IPS-NIHi11 (cell line): ENCODE measurements around the gene ABCC1.
"Not testable (repeated sequence)": the region's sequence is repeated elsewhere in the genome, so short reads cannot be mapped to it uniquely, and the experiment has no call there.

ENCODE experiments used
- DNase-seq: peaks from one replicate; pipeline ENCODE4 v3.0.0; 2012; ENCODE audit warnings: mixed read lengths, low spot score

Gene ABCC1

DNA sequence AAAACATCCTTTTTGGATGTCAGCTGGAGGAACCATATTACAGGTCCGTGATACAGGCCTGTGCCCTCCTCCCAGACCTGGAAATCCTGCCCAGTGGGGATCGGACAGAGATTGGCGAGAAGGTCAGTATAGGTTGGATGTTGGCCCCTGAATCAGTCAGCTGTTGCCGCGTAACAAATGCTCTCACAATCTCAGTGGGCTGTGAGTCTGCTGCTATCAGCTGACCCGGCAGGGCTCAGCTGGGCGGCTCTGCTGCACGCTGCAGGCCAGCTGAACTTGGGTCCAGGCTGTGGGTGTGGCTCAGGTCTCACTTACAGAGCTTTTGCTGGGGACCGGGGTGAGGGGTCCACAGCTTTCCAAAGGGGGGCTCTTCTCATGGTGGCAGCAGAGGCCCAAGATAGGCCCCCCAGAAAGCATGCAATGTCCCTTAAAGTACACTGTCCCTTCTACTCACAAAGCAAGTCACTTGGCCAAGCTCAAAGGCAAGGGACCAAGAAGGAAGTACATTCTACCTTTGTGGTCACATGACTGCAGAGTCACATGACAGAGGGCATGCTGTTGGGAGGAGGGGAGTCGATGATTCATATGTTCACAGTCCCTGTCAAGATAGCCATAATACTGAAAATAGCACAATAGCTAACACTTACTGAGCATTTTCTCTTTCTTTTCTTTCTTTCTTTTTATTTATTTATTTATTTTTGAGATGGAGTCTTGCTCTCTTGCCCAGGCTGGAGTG, 134.2 kb downstream of the ABCC1 start:
- DNase-seq = no peak

DNA sequence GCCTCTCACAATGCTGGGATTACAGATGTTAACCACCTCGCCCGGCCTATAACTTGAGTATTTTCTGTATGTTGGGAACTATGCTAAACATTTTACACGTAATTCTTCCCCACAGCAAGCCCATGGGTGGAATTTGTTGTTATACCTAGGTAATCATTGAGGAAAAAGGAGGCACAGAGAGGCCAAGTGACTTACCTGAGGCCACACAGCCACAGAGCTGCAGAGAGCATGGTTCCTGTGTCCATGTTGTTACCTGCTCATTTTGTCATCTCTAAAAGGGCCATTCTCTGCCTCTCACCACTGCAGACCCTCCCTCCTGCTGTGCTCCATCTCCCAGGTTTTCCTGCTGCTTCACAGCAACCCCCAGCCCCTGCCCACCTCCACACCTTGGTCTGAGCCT, 135.5 kb downstream of the ABCC1 start:
- DNase-seq = no peak

DNA sequence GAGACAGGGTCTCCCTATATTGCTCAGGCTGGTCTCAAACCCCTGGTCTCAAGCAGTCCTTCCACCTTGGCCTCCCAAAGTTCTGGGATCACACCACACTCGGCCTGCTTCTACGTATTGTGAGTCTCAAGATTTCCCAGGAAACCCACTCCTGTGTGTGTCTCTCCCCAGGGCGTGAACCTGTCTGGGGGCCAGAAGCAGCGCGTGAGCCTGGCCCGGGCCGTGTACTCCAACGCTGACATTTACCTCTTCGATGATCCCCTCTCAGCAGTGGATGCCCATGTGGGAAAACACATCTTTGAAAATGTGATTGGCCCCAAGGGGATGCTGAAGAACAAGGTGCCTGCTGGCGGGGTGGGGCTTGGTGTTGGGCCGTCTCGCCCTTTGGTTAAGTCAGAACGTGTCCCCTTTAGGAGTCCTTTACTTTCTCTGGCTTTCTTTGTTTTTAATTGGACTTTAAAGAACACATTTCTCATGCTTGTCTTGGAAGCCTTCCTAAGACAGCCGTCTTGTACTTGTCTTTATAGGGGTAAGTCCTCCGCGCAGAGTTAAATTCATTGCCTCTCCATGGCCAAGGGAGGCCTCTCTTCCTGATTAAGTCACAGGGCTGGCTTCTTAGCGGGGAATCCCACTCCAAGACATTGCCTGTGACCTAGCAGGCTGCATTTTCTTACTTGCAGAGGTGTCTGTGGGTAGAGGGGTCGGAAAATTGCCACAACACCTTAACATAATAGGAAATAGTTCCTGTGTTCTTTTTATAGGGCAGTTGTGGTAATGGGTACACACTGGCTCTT, 137.4 kb downstream of the ABCC1 start:
- DNase-seq = no peak

DNA sequence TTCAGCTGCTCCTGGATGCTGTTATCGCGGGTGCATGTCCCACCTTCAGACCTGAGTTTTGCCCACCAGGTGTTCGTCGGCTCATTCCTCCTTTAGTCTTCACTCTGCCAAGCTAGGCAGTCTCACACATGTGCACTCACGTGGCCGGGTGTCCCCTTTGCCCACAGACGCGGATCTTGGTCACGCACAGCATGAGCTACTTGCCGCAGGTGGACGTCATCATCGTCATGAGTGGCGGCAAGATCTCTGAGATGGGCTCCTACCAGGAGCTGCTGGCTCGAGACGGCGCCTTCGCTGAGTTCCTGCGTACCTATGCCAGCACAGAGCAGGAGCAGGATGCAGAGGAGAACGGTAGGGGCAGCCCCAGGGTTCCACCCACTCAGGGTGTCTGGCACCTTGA, 140.8 kb downstream of the ABCC1 start:
- DNase-seq = no peak

DNA sequence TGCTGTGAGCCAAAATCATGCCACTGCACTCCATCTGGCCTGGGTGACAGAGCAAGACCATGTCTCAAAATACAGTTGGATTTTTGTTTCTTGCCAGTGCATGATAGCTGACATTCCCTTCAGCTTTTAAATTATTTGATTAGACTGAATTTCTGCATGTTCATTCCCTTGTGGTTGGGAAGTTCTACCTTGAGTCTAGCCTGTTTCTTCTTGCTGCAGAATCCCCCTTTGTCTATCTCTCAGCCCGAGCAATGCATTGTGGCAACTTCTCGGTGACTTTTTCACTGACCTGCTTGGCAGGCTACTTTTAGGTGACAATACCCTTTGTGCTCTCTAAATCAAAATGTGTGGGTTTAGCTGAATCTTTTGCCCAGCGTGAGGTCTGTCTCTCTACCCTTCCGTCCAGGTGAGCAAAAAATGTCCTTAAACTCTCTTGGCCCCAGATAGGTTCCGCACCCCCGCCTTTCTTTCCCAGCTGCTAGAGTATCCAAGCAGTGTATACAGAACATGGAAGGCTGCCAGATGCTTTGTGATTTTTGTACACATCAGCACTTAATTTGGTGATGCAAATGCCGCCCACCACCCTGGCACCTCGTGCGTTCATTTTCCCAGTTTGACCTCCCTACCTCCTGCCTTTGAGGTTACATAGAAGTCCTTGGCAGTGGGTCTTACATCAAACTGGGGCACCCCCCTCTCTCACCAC, 143.7 kb downstream of the ABCC1 start:
- DNase-seq = no peak

DNA sequence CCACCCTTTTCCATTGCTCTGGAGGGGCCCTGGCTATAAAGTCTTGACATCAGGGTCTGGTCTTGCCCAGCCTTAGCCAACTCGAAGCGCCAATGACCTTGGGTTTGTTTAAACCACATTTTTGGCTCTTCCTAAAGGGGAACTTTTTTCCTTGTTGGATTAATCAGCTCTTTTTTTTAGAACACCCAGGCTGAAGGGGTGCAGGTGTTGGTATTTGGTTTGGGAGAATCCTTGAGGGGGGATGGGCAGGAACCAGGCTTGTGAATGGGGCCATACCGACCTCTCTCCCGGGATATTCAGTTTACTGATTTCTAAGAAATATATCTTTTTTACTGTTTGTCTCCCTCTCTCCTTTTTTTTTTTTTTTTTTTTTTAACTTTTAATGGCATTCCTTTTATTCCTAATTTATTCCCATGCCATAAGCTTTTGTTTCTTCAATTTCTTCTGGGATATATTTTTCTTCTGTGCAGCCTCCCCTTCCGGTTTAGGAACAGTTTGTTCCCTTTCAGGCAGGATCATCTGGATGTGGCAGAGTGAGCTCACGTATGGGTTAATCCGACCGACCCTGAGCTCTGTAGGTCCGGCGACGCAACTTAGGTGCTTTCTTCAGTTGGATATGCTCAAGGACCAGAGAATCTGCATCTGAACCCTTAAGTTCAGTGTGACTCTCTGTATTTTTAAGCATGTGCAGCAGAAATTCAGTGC, 144.4 kb downstream of the ABCC1 start:
- peak; percentile 34 for DNase-seq

DNA sequence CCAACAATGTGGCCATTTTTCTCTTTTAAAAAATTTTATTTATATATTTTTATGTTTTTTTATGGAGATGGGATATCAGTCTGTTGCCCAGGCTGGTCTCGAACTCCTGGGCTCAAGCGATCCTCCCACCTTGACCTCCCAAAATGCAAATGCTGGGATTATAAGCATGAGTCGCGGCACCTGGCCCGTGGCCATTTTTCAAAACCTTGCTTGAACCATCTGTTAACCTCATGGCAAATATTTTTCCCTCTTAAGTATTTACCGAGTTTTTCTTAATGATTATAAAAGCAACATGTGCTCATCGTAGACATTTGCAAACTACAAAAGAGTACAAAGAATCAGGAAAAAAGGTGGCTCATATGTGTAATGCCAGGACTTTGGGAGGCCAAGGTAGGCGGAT, 146.2 kb downstream of the ABCC1 start:
- no peak for DNase-seq

DNA sequence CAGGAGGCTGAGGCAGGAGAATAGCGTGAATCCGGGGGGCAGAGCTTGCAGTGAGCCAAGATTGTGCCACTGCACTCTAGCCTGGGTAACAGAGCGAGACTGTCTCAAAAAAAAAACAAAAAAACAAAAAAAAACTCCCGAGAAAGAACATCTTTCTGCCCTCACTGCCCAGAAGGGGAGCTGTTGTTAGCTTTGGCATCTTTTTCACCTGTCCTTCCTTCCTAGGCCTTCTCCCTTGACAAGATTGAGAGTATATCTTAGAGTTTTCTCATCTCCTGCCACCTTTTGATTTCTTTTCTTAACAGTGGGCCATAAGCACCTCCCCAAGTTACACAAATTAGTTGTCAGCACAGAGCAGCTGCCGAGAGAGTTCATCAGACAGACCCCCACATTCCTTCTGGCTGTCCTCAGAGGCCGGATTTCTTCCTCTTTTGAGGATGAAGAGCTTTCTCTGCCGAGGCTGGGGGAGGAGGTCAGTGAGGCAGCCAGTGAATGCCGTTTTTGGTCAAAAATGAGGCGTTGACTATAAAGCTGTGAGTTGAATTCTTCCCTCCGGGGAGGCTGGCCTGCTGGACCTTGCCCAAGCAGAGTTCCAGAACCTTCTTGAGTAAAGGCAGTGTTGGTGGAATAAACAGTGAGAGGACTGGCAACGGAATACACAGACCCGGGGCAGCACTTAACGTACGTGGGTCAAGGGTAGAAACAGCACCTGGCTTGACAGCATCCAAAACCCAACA, 146.9 kb downstream of the ABCC1 start:
- peak; percentile 40 for DNase-seq

DNA sequence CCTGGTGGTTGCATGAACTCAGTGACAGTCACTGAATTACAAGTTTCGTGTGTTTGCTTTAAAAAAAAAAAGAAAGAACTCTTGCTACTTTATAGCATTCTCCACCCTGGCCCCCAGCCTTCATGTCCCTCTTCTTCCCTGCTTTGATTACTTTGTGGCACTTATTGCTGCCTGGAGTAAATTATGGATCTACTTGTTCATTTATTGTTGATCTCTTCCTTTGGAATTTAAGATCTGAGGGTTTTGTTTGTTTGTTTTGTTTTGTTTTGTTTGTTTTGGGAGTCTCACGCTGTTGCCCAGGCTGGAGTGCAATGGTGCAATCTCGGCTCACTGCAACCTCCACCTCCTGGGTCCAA, 147.4 kb downstream of the ABCC1 start:
- DNase-seq = no peak

DNA sequence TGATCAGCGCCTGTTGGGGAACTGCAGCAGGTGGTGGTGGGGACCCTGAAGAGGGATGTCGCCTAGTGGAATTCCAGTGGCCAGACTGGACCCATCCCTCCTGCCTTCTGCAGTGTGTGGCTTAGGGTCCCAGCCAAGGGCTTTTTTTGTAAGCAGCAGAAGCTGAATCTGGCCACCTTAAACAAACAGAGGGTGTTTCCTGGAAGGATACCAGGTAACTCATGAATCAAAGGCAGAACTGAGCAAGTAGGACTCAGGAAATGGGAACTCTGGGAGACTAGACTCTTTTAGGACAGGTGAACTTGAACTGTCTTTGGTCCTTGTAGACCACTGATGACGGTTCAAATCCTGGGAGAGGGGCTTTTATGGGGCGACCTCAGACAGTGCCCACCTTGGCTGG, 149.9 kb downstream of the ABCC1 start:
- DNase-seq = no peak

DNA sequence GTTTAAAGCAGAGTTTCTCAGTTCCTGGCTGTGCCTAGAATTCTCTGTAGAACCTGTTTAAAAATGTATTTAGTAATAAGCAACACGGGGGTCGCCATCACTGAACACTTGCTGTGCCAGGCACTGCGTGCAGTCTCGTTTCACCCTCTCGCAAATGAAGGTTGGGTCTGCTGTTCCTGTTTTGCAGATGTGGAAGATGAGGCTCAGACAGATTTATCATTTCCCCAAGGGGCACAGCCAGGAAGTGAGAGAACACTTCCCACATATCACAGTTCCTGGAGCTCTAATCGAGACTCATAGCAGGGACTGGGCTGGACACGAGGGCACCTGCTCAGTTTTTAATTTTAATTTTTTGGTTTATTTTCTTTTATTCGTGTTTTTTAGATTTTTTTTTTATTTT, 151.2 kb downstream of the ABCC1 start:
- DNase-seq = no peak

DNA sequence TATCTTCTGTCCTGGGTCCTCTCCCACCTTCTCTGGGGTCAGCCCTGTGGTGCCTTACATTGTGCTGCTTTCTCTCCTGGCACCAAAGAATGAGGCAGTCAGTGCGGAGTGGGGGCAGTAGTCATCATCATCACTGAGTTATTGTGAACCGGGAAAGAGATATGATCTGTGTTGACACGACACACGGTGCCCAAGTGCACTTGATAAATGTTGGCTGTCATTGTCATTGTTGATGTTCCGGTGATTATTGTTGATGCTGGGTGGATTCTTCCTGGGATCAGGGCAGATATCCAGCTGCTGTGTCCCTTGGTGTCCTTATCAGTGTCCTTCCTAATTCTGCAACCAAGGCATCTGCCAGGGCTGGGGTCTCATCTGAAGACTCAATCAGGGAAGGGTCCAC, 152.2 kb downstream of the ABCC1 start:
- no peak for DNase-seq

DNA sequence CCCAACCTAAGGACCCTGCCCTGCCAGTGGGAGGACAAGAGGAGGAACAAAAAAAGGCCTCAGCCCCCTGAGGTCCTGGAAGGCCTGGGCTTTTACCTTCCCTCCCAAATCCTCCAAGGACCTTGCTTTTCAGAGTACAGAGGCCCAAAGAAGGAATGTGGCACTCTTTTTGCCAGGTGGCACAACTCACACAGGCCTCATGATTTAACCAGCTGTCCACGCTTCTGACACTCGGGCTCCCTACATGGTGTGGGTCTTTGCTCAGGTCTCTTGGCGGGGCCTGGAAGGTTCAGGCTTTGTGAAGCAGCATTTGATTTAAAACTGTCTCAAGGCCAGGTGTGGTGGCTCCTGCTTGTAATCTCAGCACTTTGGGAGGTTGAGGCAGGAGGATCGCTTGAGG, 153.3 kb downstream of the ABCC1 start:
- no peak for DNase-seq

DNA sequence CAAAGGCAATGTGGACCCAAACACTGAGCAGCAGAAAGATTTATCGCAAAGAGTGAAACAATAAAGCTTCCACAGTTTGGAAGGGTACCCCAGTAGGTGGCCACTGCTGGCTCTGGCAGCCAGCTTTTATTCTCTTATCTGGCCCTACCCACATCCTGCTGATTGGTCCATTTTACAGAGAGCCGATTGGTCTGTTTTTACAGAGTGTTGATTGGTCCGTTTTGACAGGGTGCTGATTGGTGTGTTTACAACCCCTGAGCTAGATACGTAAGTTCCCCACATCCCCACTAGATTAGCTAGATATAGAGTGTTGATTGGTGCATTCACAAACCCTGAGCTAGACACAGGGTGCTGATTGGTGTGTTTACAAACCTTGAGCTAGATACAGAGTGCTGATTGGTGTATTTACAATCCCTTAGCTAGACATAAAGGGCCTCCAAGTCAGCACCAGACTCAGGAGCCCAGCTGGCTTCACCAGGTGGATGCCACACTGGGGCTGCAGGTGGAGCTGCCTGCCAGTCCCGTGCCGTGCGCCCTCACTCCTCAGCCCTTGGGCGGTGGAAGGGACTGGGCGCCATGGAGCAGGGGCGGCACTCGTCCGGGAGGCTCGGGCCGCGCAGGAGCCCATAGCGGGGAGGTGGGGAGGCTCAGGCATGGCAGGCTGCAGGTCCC, 154.9 kb downstream of the ABCC1 start:
- not testable (repeated sequence) for DNase-seq

DNA sequence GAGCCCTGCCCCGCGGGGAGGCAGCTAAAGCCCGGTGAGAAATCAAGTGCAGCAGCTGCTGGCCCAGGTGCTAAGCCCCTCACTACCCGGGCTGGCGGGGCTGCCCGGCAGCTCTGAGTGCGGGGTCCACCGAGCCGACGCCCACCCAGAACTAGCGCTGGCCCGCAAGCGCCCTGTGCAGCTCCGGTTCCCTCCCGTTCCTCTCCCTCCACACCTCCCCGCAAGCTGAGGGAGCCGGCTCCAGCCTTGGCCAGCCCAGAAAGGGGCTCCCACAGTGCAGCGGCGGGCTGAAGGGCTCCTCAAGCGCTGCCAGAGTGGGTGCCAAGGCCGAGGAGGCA, 155.4 kb downstream of the ABCC1 start:
- not testable (repeated sequence) for DNase-seq

DNA sequence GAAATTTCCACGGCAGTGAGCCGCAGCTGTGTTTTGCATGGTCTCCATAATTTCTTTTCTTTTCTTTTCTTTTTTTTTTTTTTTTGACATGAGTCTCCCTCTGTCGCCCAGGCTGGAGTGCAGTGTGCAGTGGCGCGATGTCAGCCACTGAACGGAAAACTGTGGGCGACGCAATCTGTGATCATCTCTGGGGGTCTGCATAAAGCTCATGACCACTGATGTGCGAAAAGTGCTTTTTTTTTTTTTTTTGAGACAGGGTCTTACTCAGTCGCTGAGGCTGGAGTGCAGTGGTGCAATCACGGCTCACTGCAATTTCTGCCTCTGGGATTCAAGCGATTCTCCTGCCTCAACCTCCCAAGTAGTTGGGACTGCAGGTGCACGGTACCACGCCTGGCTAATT, 156.2 kb downstream of the ABCC1 start:
- DNase-seq = no peak

DNA sequence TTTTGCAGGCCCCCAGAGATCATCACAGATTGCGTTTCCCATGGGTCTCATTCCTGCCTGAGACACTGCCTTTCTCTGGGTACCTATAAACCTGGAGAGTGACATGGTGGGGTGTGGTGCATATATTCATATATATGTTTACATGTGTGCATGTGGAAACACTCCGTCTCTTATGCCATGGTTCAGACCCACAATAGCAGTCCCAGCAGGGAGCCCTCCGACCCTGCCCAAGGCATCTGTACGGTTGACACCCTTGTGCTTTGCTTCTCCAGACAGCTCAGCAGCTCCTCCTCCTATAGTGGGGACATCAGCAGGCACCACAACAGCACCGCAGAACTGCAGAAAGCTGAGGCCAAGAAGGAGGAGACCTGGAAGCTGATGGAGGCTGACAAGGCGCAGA, 157.1 kb downstream of the ABCC1 start:
- DNase-seq = no peak

DNA sequence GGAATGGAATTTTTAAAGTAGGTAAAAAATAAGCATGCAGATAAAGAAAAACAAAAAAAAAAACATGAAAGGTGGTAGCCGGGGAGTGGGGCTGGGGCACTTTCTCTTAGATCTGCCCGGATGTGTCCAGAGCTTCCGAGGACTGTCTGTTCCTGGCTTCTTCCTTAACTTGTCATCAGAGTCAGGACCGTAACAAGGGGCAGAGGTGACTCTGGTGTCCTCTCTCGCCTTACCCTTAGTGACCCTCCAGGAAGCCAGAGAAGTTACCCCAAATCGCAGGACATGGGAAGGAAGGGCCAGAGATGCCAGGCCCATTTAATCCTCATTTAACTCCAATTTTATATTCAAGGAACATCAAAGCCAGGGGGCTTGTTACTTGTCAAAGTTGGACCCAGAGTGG, 158.4 kb downstream of the ABCC1 start:
- no peak for DNase-seq

DNA sequence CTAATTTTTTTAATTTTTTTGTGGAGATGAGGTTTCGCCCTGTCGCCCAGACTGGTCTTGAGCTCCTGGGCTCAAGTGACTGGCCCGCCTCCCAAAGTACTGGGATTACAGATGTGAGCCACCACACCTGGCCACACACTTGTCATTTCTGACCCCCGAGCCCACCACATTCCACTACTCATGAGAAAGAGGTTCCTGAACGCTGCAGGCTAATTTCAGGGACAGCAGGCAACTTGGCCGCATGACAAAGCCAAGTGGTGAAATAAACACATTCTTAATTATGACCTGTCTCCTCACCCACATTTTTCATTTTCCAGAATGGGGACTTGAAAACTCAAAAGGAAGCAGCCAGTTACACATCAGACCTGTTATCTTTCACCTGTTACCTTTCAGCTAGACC, 159.3 kb downstream of the ABCC1 start:
- DNase-seq = peak; percentile 34

DNA sequence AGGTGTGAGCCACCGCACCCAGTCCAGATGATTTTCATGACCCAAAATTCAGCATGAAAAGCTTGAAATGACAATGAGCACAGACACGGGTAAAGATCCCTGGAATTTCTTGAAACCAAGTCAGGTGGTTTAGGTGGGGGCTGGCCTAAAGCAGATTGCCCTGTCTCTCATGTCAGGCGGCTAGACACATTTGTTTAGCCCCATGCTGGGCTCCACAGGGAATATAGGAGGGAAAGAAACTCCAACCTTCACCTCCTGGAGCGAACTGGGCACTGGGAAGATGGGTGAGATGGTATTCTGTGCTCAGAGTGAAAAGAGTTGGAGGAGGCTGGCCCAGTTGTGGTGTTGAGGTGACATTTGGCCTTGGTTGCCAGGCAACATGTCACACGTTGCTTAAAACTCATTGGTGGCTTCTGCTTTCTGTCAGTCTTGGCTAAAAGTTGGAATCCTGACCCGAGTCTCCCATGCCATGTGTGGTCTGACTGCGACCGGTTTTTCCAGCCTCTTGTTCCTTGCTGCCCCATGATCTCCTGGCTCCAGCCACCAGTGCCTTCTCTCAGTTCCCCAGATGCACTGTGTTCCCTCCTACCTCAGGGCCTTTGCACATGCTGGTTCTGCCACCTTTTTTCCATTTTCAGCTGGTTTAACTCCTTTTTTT, 160.2 kb downstream of the ABCC1 start:
- DNase-seq = peak; percentile 48

DNA sequence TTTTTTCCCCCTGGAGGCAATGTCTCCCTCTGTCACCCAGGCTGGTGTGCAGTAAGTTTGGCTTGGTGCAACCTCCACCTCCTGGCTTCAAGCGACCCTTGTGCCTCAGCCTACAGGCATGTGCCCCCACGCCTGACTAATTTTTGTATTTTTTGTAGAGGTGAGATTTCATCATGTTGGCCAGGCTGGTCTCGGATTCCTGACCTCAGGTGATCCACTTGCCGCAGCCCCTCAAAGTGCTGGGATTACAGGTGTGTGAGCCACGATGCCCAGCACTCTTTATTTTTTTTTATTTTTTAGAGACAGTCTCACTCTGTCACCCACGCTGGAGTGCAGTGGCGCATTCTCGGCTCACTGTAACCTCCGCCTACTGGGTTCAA, 160.7 kb downstream of the ABCC1 start:
- no peak for DNase-seq
